Measurements from ENCODE around the gene PCDHA9. TPM values are rescaled to one million over a fixed set of nuclear protein-coding genes. Genes with fewer than 3 reads are reported as not detected.
"Not testable (repeated sequence)": the region's sequence is repeated elsewhere in the genome, so short reads cannot be mapped to it uniquely, and the experiment has no call there.

Gene PCDHA9
- total RNA-seq, 1 experiment from 2014 or later, result 0.02 TPM

DNA sequence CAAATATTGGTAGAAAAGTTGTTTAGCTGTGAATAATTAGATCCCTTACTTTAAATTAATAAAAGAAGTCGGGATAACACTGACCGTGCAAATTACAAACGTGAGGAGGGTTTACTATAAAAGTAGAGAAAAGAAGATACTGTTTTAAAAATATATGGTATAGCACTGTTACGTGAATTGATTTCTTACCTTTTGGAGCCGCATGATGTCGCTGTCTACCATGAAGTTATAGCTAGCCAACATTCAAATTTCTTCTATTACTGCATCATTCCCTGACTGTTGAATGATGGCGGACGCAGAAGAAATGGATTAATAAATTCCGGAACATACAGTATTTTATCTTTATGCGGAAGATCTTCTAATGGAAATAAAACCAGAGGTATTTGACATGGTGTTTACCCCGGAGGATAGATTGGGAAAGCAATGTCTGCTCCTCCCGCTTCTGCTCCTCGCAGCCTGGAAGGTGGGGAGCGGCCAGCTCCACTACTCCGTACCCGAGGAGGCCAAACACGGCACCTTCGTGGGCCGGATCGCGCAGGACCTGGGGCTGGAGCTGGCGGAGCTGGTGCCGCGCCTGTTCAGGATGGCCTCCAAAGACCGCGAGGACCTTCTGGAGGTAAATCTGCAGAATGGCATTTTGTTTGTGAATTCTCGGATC is 20.3 kb upstream of the PCDHA9 start, which contains the start of gene PCDHA6:
PCDHA6 (plus strand) TSS at position 257 of the 658 bp plus-strand sequence; CDS start at position 389, 132 bp downstream.
- no peak for DNase-seq

DNA sequence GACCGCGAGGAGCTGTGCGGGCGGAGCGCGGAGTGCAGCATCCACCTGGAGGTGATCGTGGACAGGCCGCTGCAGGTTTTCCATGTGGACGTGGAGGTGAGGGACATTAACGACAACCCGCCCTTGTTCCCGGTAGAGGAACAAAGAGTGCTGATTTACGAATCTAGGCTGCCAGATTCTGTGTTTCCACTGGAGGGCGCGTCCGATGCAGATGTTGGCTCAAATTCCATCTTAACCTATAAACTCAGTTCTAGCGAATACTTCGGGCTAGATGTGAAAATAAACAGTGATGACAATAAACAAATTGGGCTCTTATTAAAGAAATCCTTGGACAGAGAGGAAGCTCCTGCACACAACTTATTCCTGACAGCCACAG is 19.8 kb upstream of the PCDHA9 start:
- no peak for DNase-seq
- Histone ChIP-seq H3K27me3 (no peaks in the 10 kb centered on the region), H3K4me1 (no peaks in the 10 kb centered on the region), H3K27ac (no peak overlapping the region), H3K4me3 (no peak overlapping the region), H3K36me3 (no peaks in the 10 kb centered on the region), H3K9me3 (replicated peaks) (no peaks in the 10 kb centered on the region)

More for the DNA sequence above, 20.3 kb upstream of the PCDHA9 start, which contains the start of gene PCDHA6:
- no peaks in the 10 kb centered on the region for H3K27me3 ChIP-seq
- H3K4me1 ChIP-seq, result no peaks in the 10 kb centered on the region
- H3K4me3 ChIP-seq, result no peak within 1 kb of the TSS
- no peaks in the 10 kb centered on the region for H3K9me3 ChIP-seq (replicated peaks)
- H3K27ac ChIP-seq, result no peak within 1 kb of the TSS
- H3K36me3 ChIP-seq, result no peaks in the 10 kb centered on the region

DNA sequence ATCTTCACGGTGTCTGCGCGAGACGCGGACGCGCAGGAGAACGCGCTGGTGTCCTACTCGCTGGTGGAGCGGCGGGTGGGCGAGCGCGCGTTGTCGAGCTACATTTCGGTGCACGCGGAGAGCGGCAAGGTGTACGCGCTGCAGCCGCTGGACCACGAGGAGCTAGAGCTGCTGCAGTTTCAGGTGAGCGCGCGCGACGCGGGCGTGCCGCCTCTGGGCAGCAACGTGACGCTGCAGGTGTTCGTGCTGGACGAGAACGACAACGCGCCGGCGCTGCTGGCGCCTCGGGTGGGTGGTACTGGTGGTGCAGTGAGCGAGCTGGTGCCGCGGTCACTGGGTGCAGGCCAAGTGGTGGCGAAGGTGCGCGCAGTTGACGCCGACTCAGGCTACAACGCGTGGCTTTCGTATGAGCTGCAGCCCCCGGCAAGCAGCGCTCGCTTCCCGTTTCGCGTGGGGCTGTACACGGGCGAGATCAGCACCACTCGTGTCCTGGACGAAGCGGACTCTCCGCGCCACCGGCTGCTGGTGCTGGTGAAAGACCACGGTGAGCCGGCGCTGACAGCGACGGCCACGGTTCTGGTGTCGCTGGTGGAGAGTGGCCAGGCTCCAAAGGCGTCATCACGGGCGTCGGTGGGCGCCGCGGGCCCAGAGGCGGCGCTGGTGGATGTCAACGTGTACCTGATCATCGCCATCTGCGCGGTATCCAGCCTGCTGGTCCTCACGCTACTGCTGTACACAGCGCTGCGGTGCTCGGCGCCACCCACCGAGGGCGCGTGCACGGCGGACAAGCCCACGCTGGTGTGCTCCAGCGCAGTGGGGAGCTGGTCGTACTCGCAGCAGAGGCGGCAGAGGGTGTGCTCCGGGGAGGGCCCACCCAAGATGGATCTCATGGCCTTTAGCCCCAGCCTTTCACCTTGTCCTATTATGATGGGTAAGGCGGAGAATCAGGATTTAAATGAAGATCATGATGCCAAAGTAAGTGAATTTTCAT is 18.4 kb upstream of the PCDHA9 start:
- not testable (repeated sequence) for H3K27me3 ChIP-seq; H3K9me3 ChIP-seq (replicated peaks); H3K4me1 ChIP-seq; DNase-seq; H3K4me3 ChIP-seq; H3K27ac ChIP-seq; H3K36me3 ChIP-seq

DNA sequence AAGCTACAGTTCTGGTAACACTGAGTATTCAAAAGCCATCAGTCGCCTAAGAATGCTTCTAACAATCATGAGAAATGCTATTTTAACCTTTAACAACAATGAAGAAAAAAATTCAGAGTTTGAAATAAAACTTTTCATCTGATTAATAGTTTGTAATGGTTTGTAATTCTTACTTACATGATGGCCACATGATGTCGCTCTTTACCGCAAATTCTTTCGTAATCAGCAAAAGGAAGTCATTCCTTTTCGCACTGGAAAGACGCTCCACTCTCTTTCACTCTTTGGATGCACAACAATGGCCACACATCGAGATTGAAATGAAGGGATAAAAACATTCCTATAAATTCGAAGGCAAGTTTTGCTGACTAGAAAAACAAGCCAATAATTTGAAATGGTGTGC is 14.2 kb upstream of the PCDHA9 start, which contains the start of gene PCDHA7:
PCDHA7 (plus strand) TSS at position 277 of the 400 bp plus-strand sequence; CDS start at position 392, 115 bp downstream.
- Histone ChIP-seq H3K27ac (no peak within 1 kb of the TSS), H3K9me3 (replicated peaks) (no peaks in the 10 kb centered on the region), H3K4me1 (no peaks in the 10 kb centered on the region), H3K27me3 (no peaks in the 10 kb centered on the region), H3K36me3 (no peaks in the 10 kb centered on the region), H3K4me3 (no peak within 1 kb of the TSS)
- no peak for DNase-seq

DNA sequence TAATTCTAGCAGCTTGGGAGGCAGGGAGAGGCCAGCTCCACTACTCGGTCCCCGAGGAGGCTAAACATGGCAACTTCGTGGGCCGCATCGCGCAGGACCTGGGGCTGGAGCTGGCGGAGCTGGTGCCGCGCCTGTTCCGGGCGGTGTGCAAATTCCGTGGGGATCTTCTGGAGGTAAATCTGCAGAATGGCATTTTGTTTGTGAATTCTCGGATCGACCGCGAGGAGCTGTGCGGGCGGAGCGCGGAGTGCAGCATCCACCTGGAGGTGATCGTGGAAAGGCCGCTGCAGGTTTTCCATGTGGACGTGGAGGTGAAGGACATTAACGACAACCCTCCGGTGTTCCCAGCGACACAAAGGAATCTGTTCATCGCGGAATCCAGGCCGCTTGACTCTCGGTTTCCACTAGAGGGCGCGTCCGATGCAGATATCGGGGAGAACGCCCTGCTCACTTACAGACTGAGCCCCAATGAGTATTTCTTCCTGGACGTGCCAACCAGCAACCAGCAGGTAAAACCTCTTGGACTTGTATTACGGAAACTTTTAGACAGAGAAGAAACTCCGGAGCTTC is 13.7 kb upstream of the PCDHA9 start:
- H3K27me3 ChIP-seq; H3K4me1 ChIP-seq; H3K36me3 ChIP-seq; H3K4me3 ChIP-seq; DNase-seq; H3K9me3 ChIP-seq (replicated peaks); H3K27ac ChIP-seq: not testable (repeated sequence)

DNA sequence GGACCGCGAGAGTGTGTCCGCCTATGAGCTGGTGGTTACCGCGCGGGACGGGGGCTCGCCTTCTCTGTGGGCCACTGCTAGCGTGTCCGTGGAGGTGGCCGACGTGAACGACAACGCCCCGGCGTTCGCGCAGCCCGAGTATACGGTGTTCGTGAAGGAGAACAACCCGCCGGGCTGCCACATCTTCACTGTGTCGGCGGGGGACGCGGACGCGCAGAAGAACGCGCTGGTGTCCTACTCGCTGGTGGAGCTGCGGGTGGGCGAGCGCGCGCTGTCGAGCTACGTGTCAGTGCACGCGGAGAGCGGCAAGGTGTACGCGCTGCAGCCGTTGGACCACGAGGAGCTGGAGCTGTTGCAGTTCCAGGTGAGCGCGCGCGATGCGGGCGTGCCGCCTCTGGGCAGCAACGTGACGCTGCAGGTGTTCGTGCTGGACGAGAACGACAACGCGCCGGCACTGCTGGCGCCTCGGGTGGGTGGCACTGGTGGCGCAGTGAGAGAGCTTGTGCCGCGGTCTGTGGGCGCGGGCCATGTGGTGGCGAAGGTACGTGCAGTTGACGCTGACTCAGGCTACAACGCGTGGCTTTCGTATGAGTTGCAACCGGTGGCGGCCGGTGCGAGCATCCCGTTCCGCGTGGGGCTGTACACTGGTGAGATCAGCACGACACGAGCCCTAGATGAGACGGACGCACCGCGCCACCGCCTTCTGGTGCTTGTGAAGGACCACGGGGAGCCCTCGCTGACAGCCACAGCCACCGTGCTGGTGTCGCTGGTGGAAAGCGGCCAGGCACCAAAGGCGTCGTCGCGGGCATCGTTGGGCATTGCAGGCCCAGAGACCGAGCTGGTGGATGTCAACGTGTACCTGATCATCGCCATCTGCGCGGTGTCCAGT is 12.3 kb upstream of the PCDHA9 start:
- DNase-seq, result no peak
- Histone ChIP-seq H3K36me3 (no peaks in the 10 kb centered on the region), H3K27ac (no peak overlapping the region), H3K4me1 (no peaks in the 10 kb centered on the region), H3K4me3 (no peak overlapping the region), H3K27me3 (no peaks in the 10 kb centered on the region), H3K9me3 (replicated peaks) (no peaks in the 10 kb centered on the region)

DNA sequence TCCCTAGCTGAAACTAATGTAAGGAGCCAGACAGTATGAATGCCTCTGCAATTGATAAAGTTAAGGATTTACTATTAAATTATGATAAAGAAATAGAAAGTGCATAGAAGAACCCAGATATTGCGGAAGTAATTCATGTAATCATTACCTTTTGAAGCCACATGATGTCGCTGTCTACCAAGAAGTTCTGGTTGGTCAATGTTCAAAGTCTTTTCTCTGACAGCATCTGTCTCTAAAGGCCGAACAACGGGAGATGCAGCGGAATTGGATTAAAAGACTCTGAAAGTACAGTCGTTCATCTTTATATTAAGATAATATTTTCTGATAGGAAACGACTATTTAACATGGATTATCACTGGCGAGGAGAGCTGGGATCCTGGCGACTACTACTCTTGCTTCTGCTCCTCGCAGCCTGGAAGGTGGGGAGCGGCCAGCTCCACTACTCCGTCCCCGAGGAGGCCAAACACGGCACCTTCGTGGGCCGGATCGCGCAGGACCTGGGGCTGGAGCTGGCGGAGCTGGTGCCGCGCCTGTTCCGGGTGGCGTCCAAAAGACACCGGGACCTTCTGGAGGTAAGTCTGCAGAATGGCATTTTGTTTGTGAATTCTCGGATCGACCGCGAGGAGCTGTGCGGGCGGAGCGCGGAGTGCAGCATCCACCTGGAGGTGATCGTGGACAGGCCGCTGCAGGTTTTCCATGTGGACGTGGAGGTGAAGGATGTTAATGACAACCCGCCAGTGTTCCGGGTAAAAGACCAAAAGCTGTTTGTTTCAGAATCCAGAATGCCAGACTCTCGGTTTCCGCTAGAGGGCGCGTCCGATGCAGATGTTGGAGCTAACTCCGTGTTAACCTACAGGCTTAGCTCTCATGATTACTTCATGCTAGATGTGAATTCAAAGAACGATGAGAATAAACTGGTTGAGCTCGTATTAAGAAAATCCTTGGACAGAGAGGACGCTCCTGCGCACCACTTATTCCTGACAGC is 6.9 kb upstream of the PCDHA9 start, which contains the start of gene PCDHA8:
PCDHA8 (plus strand) TSS at position 210 of the 985 bp plus-strand sequence; CDS start at position 345, 135 bp downstream.
- peak in 1 of 2 experiments; percentile 62 for DNase-seq
- H3K27me3 ChIP-seq, result no peaks in the 10 kb centered on the region
- no peak within 1 kb of the TSS for H3K4me3 ChIP-seq
- H3K9me3 ChIP-seq (replicated peaks), result no peaks in the 10 kb centered on the region; the same call in 1 of the 2 replicates
- no peaks in the 10 kb centered on the region for H3K36me3 ChIP-seq
- H3K4me1 ChIP-seq, result no peaks in the 10 kb centered on the region
- no peak within 1 kb of the TSS for H3K27ac ChIP-seq

DNA sequence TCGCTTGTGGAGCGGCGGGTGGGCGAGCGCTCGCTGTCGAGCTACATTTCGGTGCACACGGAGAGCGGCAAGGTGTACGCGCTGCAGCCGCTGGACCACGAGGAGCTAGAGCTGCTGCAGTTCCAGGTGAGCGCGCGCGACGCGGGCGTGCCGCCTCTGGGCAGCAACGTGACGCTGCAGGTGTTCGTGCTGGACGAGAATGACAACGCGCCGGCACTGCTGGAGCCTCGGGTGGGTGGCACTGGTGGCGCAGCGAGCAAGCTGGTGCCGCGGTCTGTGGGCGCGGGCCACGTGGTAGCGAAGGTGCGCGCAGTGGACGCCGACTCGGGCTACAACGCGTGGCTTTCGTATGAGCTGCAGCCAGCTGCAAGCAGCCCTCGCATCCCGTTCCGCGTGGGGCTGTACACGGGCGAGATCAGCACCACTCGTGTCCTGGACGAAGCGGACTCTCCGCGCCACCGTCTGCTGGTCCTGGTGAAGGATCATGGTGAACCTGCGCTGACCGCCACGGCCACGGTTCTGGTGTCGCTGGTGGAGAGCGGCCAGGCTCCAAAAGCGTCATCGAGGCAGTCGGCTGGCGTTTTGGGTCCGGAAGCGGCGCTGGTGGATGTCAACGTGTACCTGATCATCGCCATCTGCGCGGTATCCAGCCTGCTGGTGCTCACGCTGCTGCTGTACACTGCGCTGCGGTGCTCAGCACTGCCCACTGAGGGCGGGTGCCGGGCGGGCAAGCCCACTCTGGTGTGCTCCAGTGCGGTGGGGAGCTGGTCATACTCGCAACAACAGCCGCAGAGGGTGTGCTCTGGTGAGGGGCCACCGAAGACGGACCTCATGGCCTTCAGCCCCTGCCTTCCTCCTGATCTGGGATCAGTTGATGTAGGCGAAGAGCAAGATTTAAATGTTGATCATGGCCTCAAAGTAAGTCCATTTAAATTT is 5.1 kb upstream of the PCDHA9 start:
- Histone ChIP-seq H3K4me3 (no peak overlapping the region), H3K36me3 (no peaks in the 10 kb centered on the region), H3K9me3 (replicated peaks) (no peaks in the 10 kb centered on the region; the same call in 1 of the 2 replicates), H3K27me3 (no peaks in the 10 kb centered on the region), H3K27ac (no peak overlapping the region), H3K4me1 (no peaks in the 10 kb centered on the region)
- no peak for DNase-seq

DNA sequence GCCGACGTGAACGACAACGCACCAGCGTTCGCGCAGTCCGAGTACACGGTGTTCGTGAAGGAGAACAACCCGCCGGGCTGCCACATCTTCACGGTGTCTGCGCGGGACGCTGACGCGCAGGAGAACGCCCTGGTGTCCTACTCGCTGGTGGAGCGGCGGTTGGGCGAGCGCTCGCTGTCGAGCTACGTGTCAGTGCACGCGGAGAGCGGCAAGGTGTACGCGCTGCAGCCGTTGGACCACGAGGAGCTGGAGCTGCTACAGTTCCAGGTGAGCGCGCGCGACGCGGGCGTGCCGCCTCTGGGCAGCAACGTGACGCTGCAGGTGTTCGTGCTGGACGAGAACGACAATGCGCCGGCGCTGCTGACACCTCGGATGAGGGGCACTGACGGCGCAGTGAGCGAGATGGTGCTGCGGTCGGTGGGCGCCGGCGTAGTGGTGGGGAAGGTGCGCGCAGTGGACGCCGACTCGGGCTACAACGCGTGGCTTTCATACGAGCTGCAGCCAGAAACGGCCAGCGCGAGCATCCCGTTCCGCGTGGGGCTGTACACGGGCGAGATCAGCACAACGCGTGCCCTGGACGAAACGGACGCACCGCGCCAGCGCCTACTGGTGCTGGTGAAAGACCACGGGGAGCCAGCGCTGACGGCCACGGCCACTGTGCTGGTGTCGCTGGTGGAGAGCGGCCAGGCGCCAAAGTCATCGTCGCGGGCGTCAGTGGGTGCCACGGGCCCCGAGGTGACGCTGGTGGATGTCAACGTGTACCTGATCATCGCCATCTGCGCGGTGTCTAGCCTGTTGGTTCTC is 1.9 kb downstream of the PCDHA9 start:
- H3K27me3 ChIP-seq; H3K36me3 ChIP-seq; H3K4me1 ChIP-seq; H3K27ac ChIP-seq; DNase-seq; H3K4me3 ChIP-seq; H3K9me3 ChIP-seq (replicated peaks): not testable (repeated sequence)

DNA sequence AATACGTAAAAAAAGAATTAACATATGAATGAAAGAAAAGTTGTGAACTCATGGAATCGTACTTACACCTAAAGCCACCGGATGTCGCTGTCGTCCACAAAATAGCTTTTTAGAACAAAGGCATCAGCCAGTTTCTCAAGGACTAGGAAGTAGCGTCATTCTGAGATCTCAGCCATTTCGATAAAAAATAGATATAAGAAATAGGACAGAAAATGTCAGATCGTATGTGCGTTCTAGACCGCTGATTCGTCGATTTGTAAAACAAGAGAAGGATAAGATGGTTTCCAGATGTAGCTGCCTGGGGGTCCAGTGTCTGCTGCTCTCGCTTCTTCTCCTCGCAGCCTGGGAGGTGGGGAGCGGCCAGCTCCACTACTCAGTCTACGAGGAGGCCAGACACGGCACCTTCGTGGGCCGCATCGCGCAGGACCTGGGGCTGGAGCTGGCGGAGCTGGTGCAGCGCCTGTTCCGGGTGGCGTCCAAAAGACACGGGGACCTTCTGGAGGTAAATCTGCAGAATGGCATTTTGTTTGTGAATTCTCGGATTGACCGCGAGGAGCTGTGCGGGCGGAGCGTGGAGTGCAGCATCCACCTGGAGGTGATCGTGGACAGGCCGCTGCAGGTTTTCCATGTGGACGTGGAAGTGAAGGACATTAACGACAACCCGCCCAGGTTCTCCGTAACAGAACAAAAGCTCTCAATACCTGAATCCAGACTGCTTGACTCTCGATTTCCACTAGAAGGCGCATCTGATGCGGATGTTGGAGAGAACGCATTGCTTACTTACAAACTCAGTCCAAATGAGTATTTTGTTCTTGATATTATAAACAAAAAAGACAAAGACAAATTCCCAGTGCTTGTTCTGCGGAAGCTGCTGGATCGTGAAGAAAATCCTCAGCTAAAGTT is 7.8 kb downstream of the PCDHA9 start, which contains the start of gene PCDHA10:
PCDHA10 (plus strand) TSS at position 126 of the 903 bp plus-strand sequence; CDS start at position 278, 152 bp downstream.
- H3K4me3 ChIP-seq, result no peak within 1 kb of the TSS
- H3K27ac ChIP-seq, result no peak within 1 kb of the TSS
- peak in 1 of 2 experiments; percentile 58 for DNase-seq
- H3K36me3 ChIP-seq, result no peaks in the 10 kb centered on the region
- H3K27me3 ChIP-seq, result no peaks in the 10 kb centered on the region
- no peaks in the 10 kb centered on the region for H3K4me1 ChIP-seq
- H3K9me3 ChIP-seq (replicated peaks), result no peaks in the 10 kb centered on the region

All from SJCRH30 (cell line).